Erythroblast (primary cell): ENCODE measurements around the gene RNF114.

Experiments used
- GATA1 ChIP-seq: IDR thresholded peaks from 2 replicates; pipeline ENCODE4 v1.6.1; 2011; ENCODE audit warnings: low read depth, mild to moderate bottlenecking, control low read depth, low read length, moderate library complexity
- POLR2A ChIP-seq: IDR thresholded peaks from 2 replicates; pipeline ENCODE4 v1.6.1; 2011; ENCODE audit warnings: mild to moderate bottlenecking, low read length

DNA sequence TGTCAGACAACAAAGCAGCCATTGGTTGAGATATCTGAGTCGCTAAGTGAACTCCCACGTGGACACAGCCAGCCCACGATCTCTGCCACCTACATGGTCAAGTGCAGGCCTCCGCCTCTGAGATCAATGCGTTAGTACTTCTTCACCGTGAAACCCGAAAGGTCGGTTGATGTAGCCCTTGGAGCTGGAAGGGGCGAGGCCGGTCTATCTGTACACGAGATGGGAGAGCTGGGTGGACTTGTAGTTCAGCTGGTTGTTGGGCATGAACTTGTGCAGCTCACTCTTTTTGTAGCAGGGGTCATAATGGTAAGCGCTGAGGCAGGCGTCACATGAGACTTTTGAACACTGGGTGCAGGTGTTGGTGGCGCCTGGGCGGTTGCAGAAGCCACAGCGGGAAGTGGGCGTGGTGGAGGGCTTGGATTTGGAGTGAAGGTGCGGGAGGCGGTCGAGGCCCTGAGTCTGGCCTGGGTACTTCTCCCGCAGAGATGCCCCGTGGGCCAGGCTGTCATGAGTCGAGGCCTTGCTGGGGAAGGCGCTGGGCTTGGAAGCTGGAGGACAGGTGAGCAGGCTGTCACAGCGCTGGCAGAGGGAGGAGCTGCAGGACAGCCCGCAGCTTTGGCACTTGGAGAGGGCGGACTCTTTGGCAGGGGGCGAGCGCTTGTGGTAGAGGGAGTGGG, 30.6 kb upstream of the RNF114 start:
- TF ChIP-seq POLR2A = no peak
- TF ChIP-seq GATA1 = no peak
